Mononuclear cell (primary cell): Measurements from ENCODE around the gene GINS2. TPM values are rescaled to one million over a fixed set of nuclear protein-coding genes. Genes with fewer than 3 reads are reported as not detected.

Experiments
- H3K27me3 ChIP-seq: 2 replicates; pipeline ENCODE4 v1.6.0; 2011; ENCODE audit warnings: low read length, control low read depth; ENCODE audit not compliant: insufficient read depth
- H3K4me1 ChIP-seq: 2 replicates; pipeline ENCODE4 v1.5.1; 2011; ENCODE audit warnings: mild to moderate bottlenecking, low read length, control low read depth; ENCODE audit not compliant: insufficient read depth
- H3K4me3 ChIP-seq: 2 replicates; pipeline ENCODE4 v1.5.1; 2011; ENCODE audit warnings: mild to moderate bottlenecking, low read length, moderate library complexity
- H3K9me3 ChIP-seq: 2 replicates; pipeline ENCODE4 v1.5.1; 2011; ENCODE audit warnings: low read depth, mild to moderate bottlenecking, control low read depth, low read length
- total RNA-seq: library from RNA; depleted of rRNA; stranded (reverse); fragments of >200 nt; gene quantifications from one replicate; pipeline ENCODE4 v1.2.3, GENCODE V29; 2012

The GINS2 gene
- total RNA-seq, 1 donor = 0.42 TPM

- no peaks in the 10 kb centered on the region for H3K27me3 ChIP-seq
- no peak overlapping the region for H3K4me3 ChIP-seq
- H3K9me3 ChIP-seq = no peaks in the 10 kb centered on the region
- no peaks in the 10 kb centered on the region for H3K4me1 ChIP-seq
Observed at GRCh38 chr16:85659336-85659735, 29.4 kb downstream of the GINS2 start.

GRCh38 chr16:85658504-85659326 is 30.0 kb downstream of the GINS2 start:
- Histone ChIP-seq H3K4me3 (no peak overlapping the region), H3K4me1 (no peaks in the 10 kb centered on the region), H3K9me3 (no peaks in the 10 kb centered on the region), H3K27me3 (no peaks in the 10 kb centered on the region)

GRCh38 chr16:85657996-85658395 is 30.8 kb downstream of the GINS2 start:
- H3K4me1 ChIP-seq = no peaks in the 10 kb centered on the region
- H3K4me3 ChIP-seq = no peak overlapping the region
- no peaks in the 10 kb centered on the region for H3K27me3 ChIP-seq
- no peaks in the 10 kb centered on the region for H3K9me3 ChIP-seq

GRCh38 chr16:85657267-85657650 is 31.5 kb downstream of the GINS2 start:
- H3K4me1 ChIP-seq = no peaks in the 10 kb centered on the region
- no peaks in the 10 kb centered on the region for H3K27me3 ChIP-seq
- no peak overlapping the region for H3K4me3 ChIP-seq
- H3K9me3 ChIP-seq = no peaks in the 10 kb centered on the region

GRCh38 chr16:85656351-85657266 is 32.1 kb downstream of the GINS2 start:
- no peaks in the 10 kb centered on the region for H3K4me1 ChIP-seq
- no peaks in the 10 kb centered on the region for H3K9me3 ChIP-seq
- no peaks in the 10 kb centered on the region for H3K27me3 ChIP-seq
- H3K4me3 ChIP-seq = no peak overlapping the region

- Histone ChIP-seq H3K4me1 (no peaks in the 10 kb centered on the region), H3K27me3 (no peaks in the 10 kb centered on the region), H3K9me3 (no peaks in the 10 kb centered on the region), H3K4me3 (no peak overlapping the region)
Observed at GRCh38 chr16:85655216-85656129, 33.3 kb downstream of the GINS2 start.

DNA sequence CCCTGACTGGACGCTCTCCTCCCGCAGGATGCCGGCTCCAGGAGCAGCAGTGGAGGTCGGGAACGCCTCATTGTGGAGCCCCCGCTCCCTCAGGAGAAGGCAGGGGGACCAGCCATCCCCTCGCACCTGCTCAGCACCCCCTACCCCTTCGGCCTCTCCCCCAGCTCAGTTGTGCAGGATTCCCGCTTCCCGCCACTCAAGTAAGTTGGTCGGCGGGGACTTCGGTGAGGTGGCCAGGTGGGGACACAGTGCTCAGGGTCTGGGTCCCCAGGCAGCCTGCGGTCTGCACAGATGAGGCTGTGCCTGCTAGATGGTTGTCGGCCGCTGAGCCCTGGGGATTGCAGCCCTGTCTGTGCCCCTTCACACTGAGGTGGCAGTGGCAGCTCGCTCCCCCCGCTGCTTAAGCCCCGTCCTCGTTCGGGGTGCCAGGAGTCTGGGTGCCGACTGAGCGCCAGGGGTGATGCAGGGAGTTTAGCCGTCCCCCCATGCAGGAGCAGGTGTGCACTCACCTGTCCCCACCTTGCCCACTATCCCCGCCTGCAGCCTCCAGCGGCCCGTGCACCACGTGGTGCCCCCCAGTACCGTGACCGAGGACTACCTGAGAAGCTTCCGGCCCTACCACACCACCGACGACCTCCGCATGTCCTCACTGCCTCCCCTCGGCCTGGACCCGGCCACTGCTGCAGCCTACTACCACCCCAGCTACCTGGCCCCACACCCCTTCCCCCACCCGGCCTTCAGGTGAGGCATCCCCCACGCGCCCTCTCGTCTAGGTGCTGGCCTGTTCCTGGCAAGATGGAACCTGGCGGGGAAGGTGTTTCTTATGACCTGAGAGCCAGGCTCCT is 34.3 kb downstream of the GINS2 start:
- H3K27me3 ChIP-seq = no peaks in the 10 kb centered on the region
- no peaks in the 10 kb centered on the region for H3K4me1 ChIP-seq
- no peak overlapping the region for H3K4me3 ChIP-seq
- H3K9me3 ChIP-seq = no peaks in the 10 kb centered on the region

DNA sequence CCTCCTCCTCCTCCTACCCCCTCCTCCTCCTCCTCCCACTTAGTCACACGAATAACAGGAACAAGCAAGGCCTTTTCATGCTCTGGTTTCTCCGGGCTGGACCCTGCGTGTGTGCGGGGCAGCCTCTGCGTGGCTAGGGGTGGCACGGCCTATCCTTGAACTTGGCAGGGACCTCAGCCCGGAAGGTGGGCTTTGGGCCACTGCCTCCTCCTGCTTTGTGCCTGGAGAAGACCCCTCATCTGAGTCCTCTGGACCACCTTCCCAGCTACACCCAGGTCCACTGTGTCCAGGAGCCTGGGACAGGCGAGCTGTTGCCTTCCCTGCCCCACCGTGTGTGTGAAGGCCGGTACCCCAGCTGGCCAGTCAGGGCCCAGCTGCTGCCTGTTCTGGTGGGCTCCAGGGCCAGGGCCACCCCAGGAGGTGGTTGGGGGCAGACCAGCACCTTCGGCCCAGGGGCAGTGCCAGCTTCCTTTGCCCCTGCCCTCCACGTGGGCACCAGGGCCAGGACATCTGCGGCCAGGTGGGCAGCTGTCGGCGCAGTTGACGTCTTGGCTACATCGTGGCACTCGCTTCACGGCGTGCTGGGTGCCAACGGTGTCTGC is 35.4 kb downstream of the GINS2 start:
- Histone ChIP-seq H3K4me1 (no peaks in the 10 kb centered on the region), H3K27me3 (no peaks in the 10 kb centered on the region), H3K4me3 (no peak overlapping the region), H3K9me3 (no peaks in the 10 kb centered on the region)

DNA sequence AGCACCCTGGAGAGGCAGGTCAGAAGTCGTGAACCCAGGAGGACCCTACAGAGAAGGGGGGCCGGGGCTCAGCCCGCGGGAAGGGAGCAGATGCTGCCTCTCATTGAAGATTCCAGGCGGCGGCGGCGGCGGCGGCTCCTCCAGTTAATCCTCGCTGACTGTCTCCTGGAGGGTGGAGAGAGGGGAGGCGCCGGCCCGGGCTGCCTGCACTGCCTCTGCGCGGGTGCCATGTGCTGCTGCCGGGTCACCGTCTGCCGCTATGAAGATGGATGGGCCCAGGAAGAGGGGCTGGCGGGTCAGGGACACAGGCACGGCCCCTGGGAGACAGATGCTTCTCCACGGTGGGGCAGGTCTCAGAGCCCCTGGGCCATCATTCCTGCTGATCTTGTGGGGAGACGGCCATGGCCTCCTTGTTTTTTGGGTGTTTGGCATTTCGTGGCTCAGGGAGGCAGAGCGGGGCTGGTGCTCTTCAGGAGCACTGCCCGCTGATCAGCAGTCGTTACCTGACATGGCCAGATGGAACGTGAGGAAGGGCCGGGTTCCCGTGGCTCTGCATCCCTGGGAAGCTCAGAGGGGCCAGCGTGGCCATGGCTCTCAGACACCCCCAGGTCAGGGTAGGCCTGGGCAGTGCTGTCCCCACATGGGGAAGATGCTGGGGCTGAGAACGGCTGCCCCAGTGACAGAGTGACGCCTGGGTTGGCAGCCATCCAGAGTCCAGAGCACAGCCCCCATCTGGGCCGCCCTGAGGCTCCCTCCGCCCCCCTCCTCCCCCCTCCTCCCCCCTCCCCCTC is 36.1 kb downstream of the GINS2 start:
- Histone ChIP-seq H3K9me3 (no peaks in the 10 kb centered on the region), H3K4me3 (no peak overlapping the region), H3K27me3 (no peaks in the 10 kb centered on the region), H3K4me1 (no peaks in the 10 kb centered on the region)

GRCh38 chr16:85651629-85652430 is 36.9 kb downstream of the GINS2 start:
- no peaks in the 10 kb centered on the region for H3K4me1 ChIP-seq
- no peaks in the 10 kb centered on the region for H3K9me3 ChIP-seq

GRCh38 chr16:85650844-85651628 is 37.7 kb downstream of the GINS2 start:
- Histone ChIP-seq H3K27me3 (no peaks in the 10 kb centered on the region), H3K4me3 (no peak overlapping the region), H3K9me3 (no peaks in the 10 kb centered on the region), H3K4me1 (no peaks in the 10 kb centered on the region)

More at GRCh38 chr16:85651629-85652430, 36.9 kb downstream of the GINS2 start:
- Histone ChIP-seq H3K4me3 (no peak overlapping the region), H3K27me3 (no peaks in the 10 kb centered on the region)
